Muscle of back (tissue), 11 donors: ENCODE results near the gene LDLRAD4. TPM values are rescaled to one million over a fixed set of nuclear protein-coding genes. Genes with fewer than 3 reads are reported as not detected.

ENCODE experiments used
- DNase-seq, 3 donors: peaks; one replicate each; pipeline versions ENCODE4 v3.0.0 to v3.0.0-alpha.2; 2013
- polyA plus RNA-seq, 10 donors: library from polyadenylated mRNA; unstranded; fragments of 120-200 nt; gene quantifications; one replicate each; pipeline ENCODE4 v1.2.1, GENCODE V29; 2013; ENCODE audit not compliant: insufficient read length in 10 of 10

LDLRAD4 gene
- polyA plus RNA-seq, 10 donors = 6.9 to 15.9 (median 11.2) TPM

DNA sequence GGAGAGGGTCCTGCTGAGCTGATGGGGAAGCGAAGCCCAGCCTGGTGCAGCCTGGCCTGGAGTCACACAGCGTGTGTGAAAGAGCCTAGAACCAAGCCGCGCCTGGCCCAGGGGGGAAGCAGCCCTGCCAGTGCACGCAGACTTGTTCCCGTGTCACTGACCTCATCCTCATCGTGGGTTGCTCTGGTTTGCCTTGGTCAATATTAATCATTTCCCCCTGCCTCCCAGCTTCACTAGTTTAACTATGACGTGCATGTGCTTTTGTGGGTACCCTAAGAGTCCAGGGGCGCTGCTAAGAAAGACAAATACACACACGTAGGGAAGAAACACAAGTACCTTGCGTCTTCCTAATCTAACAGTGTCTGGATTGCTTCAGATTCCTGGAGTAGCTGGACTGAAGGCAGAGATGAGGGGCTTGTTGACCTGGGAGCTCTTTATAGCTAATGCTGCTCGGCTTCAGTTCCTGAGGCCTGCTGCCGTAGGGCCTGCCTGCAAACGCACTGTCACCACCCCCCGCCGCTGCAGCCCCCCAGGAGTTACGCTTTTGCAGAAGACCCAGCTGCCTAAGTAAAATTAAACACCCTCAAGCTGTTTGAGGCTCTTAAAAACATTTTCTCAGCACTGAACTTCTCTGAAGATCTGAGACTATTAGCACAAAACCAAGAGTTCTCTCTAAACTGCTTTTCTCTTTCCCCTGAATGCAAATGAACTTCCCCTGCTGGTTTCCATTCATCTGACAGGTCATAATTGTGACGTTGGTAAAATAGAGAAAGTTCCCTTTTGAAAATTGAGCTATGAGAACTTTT, 348.6 kb downstream of the LDLRAD4 start:
- DNase-seq = peak in 1 of 3 donors; percentile 46

- peak in 1 of 3 donors; percentile 22 for DNase-seq
Measured at GRCh38 chr18:13568443-13569392, 350.2 kb downstream of the LDLRAD4 start.

GRCh38 chr18:13570216-13570615, 351.7 kb downstream of the LDLRAD4 start:
- DNase-seq = no peak

- DNase-seq = no peak
Measured at GRCh38 chr18:13570856-13571495, 352.4 kb downstream of the LDLRAD4 start.

GRCh38 chr18:13572148-13572547, 353.6 kb downstream of the LDLRAD4 start:
- no peak for DNase-seq

DNA sequence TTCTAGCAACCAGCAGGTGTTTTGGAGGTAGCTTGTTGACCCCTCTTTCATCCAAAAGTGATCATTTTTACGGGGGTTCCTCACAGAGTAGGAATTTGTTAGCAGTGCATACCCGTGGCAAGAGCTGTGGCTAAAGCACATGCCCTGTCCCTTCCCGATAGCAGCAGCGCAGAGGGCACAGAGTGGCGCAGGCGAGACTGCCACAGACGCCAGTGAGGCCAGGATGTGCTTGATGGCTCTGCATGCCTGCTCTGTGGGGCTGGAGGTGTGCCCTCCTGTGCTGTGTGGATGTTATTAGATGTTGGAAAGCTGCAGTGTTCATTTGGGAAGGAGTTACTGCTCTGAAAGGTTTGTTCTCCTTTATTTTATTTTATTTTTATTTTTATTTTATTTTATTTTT, 354.2 kb downstream of the LDLRAD4 start:
- no peak for DNase-seq

GRCh38 chr18:13573750-13574149, 355.2 kb downstream of the LDLRAD4 start:
- DNase-seq = no peak

DNA sequence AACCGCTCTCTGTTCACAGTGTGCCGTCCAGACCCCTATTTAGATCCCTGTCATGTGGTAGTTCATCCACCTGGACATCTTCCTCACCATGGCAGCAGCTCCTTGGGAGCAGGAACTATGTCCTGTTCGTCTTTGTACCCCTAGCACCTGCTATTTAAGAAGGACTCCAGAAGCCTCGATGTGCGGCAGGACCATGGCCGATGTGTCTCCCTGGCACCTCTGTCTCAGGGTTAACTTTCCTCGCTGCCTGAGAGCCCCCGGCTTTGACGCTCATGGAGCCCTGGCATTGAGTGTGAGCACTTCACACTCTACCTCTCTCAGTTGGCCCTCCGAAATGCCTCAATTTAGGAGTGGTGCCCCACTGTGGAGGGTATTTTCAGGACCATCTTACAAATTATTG, 355.8 kb downstream of the LDLRAD4 start:
- no peak for DNase-seq

DNA sequence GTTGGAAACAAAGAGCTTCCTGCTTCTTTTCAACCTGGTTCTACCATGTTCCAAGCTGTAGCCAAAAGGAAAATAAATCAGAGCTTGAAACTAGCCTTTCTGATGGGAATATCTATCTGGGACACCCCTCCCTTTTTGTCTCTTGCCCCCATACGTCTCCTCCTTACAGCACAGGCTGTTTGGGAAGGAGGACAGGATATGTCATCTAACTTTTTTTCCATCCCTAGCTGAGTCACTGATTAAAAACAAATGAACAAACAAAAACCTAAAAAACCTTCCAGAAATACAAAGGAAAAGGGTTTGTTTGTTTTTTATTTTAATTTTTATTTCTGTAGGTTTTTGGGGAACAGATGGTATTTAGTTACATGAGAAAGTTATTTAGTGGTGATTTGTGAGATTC, 356.2 kb downstream of the LDLRAD4 start:
- no peak for DNase-seq

- DNase-seq = no peak
Measured at GRCh38 chr18:13576598-13576997, 358.0 kb downstream of the LDLRAD4 start.

GRCh38 chr18:13577091-13577697, 358.6 kb downstream of the LDLRAD4 start:
- DNase-seq = no peak

- DNase-seq = no peak
Measured at GRCh38 chr18:13577781-13578180, 359.2 kb downstream of the LDLRAD4 start.

GRCh38 chr18:13578400-13578799, 359.8 kb downstream of the LDLRAD4 start:
- DNase-seq = no peak

DNA sequence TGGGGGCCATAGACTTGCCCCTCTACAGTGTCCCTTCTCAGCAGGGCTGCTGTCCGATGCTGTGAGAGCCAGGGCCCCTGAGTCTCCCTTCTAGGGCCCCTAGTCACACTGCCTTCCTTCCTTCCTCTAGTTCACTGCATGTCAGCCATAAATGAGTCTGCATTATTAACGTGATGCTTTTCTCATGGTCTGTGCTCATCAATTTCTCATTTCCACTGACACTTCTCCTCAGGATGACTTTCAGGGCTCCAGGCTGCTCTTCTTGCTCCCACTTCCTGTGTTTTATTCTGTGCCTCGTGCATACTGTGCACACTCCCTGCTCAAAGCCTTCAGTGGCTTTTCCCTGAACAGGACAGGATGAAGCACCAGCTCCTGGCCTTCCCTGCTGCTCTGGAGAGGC, 361.3 kb downstream of the LDLRAD4 start:
- DNase-seq = no peak

DNA sequence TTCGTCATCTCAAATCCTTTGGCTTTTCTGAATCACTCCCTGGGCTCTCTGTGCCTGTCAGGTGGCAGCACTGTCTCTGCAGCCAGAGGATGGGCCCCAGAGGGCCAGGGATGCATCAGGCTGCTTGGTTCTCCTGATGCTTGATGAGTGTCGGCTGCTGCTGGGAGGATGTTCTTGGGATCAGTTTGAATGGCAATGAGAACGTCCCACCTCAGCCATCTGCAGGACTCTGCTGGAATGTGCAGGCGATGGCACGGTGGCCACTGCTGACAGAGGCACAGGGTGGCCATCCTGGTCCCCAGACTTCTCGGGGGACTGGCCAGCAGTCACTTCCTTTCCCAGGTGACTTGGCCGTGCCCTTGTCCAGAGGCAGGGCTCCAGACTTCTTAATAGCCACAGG, 361.8 kb downstream of the LDLRAD4 start:
- DNase-seq = no peak

DNA sequence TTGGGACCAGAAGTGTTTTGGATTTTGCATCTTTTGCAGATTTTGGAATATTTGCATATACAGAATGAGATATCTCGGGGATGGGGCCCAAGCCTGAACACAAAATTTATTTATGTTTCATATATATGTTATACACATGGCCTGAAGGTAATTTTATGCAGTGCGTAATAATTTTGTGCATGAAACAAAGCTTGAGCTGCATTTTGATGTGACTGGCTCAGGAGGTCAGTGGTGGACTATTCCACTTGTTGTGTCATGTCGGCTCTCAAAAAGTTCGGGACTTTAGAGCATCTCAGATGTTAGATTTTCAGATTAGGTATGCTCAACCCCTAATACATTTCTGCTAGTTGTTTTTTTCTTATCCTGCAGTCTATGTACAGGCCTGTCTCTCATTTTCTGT, 362.4 kb downstream of the LDLRAD4 start:
- DNase-seq = no peak

GRCh38 chr18:13581496-13582177, 363.1 kb downstream of the LDLRAD4 start:
- no peak for DNase-seq

DNA sequence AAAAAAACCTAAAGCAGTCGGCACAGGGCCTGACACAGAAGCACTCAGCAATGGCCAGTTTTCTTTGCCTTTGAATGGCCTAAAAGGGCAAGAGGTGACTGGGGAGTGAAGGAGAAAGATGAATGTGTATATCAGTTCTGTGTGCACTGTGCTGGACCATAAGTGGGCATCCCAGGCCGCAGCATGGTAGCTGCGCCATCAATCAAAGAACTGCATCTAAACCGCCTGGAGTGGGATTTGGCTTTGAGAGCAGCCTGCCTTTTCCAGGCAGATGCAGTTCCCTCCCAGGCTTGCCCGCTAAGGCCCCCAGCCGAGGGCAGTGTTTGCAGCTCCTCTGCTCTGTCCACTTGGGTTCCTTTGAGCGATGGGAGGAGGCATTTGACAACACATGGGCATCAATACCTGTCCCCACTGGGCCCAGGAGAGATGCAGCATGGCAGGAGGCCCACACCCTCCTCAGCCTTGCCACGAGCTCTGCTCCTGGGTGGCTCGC, 363.7 kb downstream of the LDLRAD4 start:
- no peak for DNase-seq

DNA sequence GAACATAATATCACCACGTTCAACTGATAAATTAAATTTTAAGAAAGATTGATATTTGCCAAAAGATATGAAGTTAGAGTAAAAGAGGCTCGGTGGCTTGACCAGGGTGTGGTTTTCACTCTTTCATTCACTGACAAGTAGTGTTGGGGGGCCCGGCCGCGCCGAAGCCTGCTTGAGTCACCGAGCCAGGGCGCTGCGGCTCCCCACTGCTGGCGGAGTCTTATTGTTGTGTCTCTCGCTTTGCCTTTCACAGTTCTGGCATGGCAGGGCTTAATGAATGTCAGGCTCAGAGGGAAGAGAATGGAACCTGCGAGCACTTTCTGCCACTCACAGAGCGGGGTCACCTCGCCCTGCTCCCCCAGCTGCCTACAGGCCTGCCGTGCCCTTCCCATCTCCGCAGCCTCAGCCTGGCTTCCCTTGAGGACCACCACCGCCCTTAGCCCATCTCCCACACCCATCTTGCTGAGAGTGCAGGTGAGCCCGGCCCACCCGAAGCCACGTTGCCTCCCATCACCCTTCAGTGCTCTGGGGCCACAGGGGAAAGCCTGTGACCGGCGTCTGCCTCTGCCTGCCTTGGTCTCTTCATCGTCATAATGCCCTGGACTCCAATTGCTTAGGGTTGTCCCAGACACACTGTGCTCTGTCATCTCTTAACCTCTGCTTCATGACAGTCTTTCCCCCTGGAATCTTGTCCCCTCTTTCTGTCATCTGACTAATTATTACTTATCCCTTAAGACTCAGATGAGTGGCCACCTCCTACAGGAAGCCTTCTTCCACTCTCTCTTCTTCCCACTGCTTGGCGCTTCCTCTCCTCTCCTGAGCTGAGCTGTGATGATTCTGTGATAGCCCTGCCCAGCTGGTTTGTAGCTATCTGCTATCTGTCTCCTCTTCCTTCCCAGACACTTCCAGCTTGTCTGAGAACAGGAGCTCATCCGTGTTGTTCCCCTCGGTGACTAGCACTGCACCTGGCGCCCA, 365.3 kb downstream of the LDLRAD4 start:
- no peak for DNase-seq

DNA sequence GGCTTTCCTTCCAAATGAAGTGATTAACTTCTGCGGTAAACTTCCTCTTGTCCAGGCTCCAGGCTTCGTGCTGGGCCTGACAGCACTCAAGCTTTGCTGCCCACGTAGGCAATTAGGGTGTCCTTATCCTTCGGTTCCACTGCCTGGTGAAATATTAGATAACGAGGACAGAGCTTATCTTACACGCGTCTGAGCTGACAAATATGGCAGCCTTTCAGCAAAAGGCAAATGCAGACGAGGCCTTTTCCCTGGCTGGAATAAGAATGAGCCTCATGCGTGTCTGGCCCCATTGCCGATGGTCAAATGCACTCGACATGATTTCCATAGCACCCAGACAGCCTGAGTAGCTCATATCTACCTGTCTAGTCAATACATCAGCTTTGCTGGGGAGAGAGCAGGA, 366.3 kb downstream of the LDLRAD4 start:
- DNase-seq = no peak
